Glutamatergic neuron (in vitro differentiated cells): ENCODE results near the gene SPATA13. TPM values are rescaled to one million over a fixed set of nuclear protein-coding genes. Genes with fewer than 3 reads are reported as not detected.

Source experiments
- DNase-seq: peaks from one replicate; pipeline ENCODE4 v3.0.0; 2022
- H3K27ac Mint-ChIP-seq: one replicate; pipeline ENCODE4 v1.8.0; 2020; ENCODE audit warnings: mild to moderate bottlenecking, mixed read lengths, inconsistent platforms; ENCODE audit not compliant: unreplicated experiment
- H3K27me3 Mint-ChIP-seq: one replicate; pipeline ENCODE4 v1.8.0; 2020; ENCODE audit warnings: mild to moderate bottlenecking, moderate library complexity, mixed read lengths, inconsistent platforms; ENCODE audit not compliant: unreplicated experiment
- H3K36me3 Mint-ChIP-seq: one replicate; pipeline ENCODE4 v1.8.0; 2020; ENCODE audit warnings: mild to moderate bottlenecking, mixed read lengths, inconsistent platforms; ENCODE audit not compliant: unreplicated experiment
- H3K4me1 Mint-ChIP-seq: one replicate; pipeline ENCODE4 v1.8.0; 2020; ENCODE audit warnings: mild to moderate bottlenecking, low read depth, mixed read lengths, inconsistent platforms; ENCODE audit not compliant: unreplicated experiment
- H3K4me3 Mint-ChIP-seq: one replicate; pipeline ENCODE4 v1.8.0; 2020; ENCODE audit warnings: mild to moderate bottlenecking, mixed read lengths, inconsistent platforms; ENCODE audit not compliant: unreplicated experiment
- H3K9me3 Mint-ChIP-seq: one replicate; pipeline ENCODE4 v1.8.0; 2020; ENCODE audit warnings: mild to moderate bottlenecking, moderate library complexity, mixed read lengths, inconsistent platforms; ENCODE audit not compliant: unreplicated experiment
- CTCF ChIP-seq: fragments of 200-600 bp; sonication (generic); IDR thresholded peaks from one replicate; pipeline ENCODE4 v1.5.0; 2021; ENCODE audit not compliant: partially characterized antibody, unreplicated experiment
- total RNA-seq: library from RNA; stranded (reverse); fragmentation: NEBNext Ultra II Directional; extraction: Animal tissue kit (Norgen Biotek cat#: 25700); gene quantifications from one replicate; pipeline ENCODE4 v1.2.1, GENCODE V29; 2021; ENCODE audit not compliant: unreplicated experiment

Gene SPATA13
- total RNA-seq, 1 donor from 2014 or later, result 7.4 TPM

DNA sequence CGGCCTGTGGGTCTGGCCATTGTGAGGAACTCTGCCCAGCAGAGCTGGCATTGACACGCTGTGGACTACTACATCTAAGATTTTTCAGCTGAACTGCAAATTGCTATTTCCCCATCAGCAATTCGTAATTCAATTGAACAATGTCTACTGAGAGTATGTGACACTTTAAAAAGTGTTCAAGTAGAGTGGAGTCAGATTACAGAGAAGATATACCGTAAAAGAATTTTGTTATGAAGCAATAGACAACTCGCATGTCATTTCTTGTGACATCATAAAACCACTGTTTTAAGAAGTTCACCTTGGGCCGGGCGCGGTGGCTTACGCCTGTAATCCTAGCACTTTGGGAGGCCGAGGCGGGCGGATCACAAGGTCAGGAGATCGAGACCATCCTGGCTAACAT lies 116.3 kb downstream of the SPATA13 start:
- Mint-ChIP-seq H3K27me3 (peaks cover 11% of the 10 kb centered on the region), H3K4me1 (peaks cover 16% of the 10 kb centered on the region), H3K4me3 (no peak overlapping the region), H3K9me3 (peaks cover 3% of the 10 kb centered on the region), H3K27ac (no peak overlapping the region), H3K36me3 (no peaks in the 10 kb centered on the region)
- DNase-seq, result no peak
- TF ChIP-seq CTCF, result no peak

- TF ChIP-seq CTCF, result no peak
- Mint-ChIP-seq H3K4me1 (peaks cover 12% of the 10 kb centered on the region), H3K36me3 (no peaks in the 10 kb centered on the region), H3K27ac (no peak overlapping the region), H3K9me3 (peaks cover 4% of the 10 kb centered on the region), H3K27me3 (peaks cover 9% of the 10 kb centered on the region), H3K4me3 (no peak overlapping the region)
- no peak for DNase-seq
Measured at GRCh38 chr13:24277761-24278160, 117.2 kb downstream of the SPATA13 start.

DNA sequence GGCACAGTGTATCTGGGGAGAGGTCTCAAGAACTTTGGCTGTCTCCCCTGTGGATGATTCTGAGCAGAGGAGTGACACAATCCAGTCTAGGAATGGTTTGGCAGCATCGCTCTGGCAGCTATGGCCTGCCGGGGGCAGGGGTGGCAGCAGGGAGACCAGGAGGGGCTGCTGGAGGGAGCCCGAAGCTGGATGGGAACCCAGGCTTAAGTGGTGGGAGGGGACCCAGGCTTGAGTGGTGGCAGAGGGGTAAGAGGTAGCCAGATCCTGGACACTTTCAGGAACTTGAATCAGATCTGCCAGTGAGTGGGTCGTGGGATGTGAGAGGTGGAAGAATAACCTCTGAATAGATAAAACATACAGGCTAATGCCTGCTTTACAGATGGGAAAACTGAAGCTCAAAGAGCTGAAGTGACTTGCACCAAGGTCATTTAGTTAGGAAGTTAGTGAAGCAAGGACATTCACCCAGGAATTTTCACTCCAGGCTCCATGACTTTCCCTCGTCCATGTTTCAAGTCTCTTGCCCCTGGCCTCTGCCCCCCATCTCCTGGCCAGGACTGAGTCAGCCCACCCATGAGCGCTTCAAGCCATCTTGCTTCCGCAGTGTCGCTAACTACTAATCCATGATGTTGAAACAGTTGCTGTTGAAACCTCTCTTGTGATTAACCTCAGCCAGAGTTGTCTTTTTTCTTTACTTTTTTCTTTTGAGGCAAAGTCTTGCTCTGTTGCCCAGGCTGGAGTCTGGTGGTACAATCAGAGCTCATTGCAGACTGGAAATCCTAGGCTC lies 119.0 kb downstream of the SPATA13 start:
- Mint-ChIP-seq H3K9me3 (peaks cover 2% of the 10 kb centered on the region), H3K27ac (no peak overlapping the region), H3K4me1 (peaks cover 8% of the 10 kb centered on the region), H3K4me3 (no peak overlapping the region), H3K36me3 (no peaks in the 10 kb centered on the region), H3K27me3 (peaks cover 7% of the 10 kb centered on the region)
- no peak for DNase-seq
- no peak for TF ChIP-seq CTCF

DNA sequence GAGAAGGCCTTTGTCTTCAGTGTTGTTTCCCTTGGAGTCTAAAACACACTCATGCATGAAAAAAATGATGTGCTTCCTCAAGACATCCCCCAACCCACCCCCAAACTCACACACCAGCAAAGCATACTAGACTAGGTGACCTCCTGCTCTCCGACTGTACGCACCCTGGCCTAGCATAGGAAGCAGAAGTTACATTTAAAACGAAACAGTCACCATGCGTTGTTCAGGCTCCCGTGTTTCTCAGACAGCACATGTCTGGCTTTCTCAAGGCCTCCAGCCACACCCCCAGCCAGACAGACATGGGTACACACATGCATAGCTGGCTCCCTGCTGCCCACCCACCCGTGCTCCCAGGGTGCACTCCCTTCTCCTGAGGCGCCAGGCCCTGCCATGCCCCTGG lies 120.2 kb downstream of the SPATA13 start:
- Mint-ChIP-seq H3K27ac (no peak overlapping the region), H3K4me1 (no peaks in the 10 kb centered on the region), H3K4me3 (no peak overlapping the region), H3K36me3 (no peaks in the 10 kb centered on the region), H3K9me3 (peaks cover 1% of the 10 kb centered on the region), H3K27me3 (peaks cover 5% of the 10 kb centered on the region)
- no peak for DNase-seq
- TF ChIP-seq CTCF, result no peak

DNA sequence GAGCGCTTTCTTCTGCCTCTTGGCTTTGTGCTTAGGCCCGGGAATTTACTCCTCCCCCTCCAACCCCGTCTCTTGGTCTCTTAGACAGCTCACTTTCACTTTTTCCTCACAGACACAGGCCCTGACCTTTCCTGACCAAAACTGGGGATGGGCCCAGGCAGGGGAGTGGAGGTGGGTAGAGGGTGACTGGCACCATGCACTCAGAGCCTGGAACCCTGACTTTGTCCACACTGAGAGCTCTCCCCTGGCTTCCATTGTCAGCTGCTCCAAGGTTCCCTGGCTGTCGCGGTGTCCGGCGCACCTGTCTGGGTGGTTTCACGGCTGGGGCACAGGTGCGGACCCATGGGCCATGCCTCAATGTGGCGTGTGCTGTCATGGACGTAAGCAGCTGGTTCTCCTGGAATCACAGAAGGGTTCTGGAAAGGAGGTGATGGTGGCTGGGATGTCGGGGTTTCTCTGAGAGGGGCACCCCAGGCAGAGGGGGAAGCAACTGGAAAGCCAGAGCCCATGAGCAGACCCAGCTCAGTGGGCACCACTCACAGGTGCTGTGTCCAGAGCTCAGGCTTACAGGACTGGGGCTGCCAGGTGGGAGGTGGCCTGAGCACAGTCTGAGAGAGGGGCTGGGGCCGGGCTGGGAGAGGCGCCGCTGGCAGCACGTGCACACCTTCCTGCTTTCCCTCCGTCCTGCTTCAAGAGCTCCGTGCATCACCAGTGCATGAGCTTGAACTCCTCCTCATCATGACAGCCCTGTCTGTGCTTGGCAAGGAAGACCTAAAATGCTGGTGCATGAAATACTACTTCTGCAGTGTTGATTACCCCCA lies 120.9 kb downstream of the SPATA13 start:
- H3K27ac Mint-ChIP-seq, result no peak overlapping the region
- no peak for DNase-seq
- H3K27me3 Mint-ChIP-seq, result peaks cover 6% of the 10 kb centered on the region
- H3K9me3 Mint-ChIP-seq, result peaks cover 1% of the 10 kb centered on the region
- H3K36me3 Mint-ChIP-seq, result no peaks in the 10 kb centered on the region
- H3K4me1 Mint-ChIP-seq, result no peaks in the 10 kb centered on the region
- no peak overlapping the region for H3K4me3 Mint-ChIP-seq
- no peak for TF ChIP-seq CTCF
